K562 (cell line): ENCODE results near the gene FRMD5. TPM values are rescaled to one million over a fixed set of nuclear protein-coding genes. Genes with fewer than 3 reads are reported as not detected.

Source experiments
- ATAC-seq: fragments of 200-7000 bp; cut with Tn5 transposase; 3 replicates; pipeline ENCODE4 v1.9.1; 2020; ENCODE audit warnings: moderate library complexity
- BruUV-seq: library from RNA; stranded (reverse); fragments of 400-500 nt; replicated peaks from 2 replicates; lab custom pipeline; 2021; lab: Mats Ljungman, UMichigan
- CTCF ChIA-PET: fragments of 300-600 bp; formaldehyde crosslinking; extraction: SDS; loops from one replicate; lab custom pipeline; 2021; ENCODE audit warnings: low intra/inter-chr PET ratio; lab: Yijun Ruan, JAX
- POLR2A ChIA-PET: fragments of 300-600, 350-650 bp; sonication (Branson Sonifier 250); formaldehyde crosslinking; extraction: SDS; loops from one replicate; lab custom pipeline; 2021; ENCODE audit warnings: antibody characterized with exemption, inconsistent platforms; lab: Yijun Ruan, JAX
- DNase-seq, 4 experiments: peaks; one replicate each; pipeline versions ENCODE4 v3.0.0 to v3.0.0-alpha.2; 2011 to 2018; ENCODE audit warnings: low spot score in 3 of 4, mixed read lengths in 3 of 4; ENCODE audit errors: extremely low read depth in 1 of 4
- FAIRE-seq: peaks from 2 replicates; lab custom pipeline; 2011; peaks lifted over from hg19 to GRCh38; lab: Jason Lieb, UNC
- H2AFZ ChIP-seq: 2 replicates; pipeline ENCODE4 v1.6.0; 2011; ENCODE audit warnings: low read depth, low read length, control low read depth, inconsistent platforms
- H3K27ac ChIP-seq: fragments of 200-600 bp; 3 replicates; pipeline ENCODE4 v1.8.0; 2011; ENCODE audit warnings: low read depth, mild to moderate bottlenecking, control low read depth, inconsistent platforms, low read length, moderate library complexity, mixed read lengths; ENCODE audit errors: extremely low read depth
- H3K27me3 ChIP-seq, 2 experiments: fragments of 300-600 bp in 1 of 2; 2 replicates in 1 of 2; 3 replicates in 1 of 2; pipeline versions ENCODE4 v1.6.0 to v1.8.0; 2011; ENCODE audit warnings: inconsistent platforms in 2 of 2, low read length in 2 of 2, mild to moderate bottlenecking in 1 of 2, mixed read lengths in 1 of 2, moderate library complexity in 1 of 2; ENCODE audit not compliant: control insufficient read depth in 2 of 2, insufficient read depth in 2 of 2
- H3K36me3 ChIP-seq: fragments of 300-600 bp; 3 replicates; pipeline ENCODE4 v1.8.0; 2011; ENCODE audit warnings: mild to moderate bottlenecking, low read length, inconsistent platforms; ENCODE audit not compliant: control insufficient read depth, insufficient read depth
- H3K4me1 ChIP-seq, 2 experiments: fragments of 200-600 bp in 1 of 2; replicated peaks in 1 of 2; 2 replicates in 1 of 2; 3 replicates in 1 of 2; pipeline versions ENCODE4 v1.5.1 to v1.8.0; 2011; ENCODE audit warnings: inconsistent platforms in 2 of 2, low read length in 2 of 2, mild to moderate bottlenecking in 1 of 2, mixed read lengths in 1 of 2, moderate library complexity in 1 of 2; ENCODE audit not compliant: control insufficient read depth in 2 of 2, insufficient read depth in 2 of 2
- H3K4me2 ChIP-seq: 2 replicates; pipeline ENCODE4 v1.6.1; 2011; ENCODE audit warnings: low read length, control low read depth, inconsistent platforms, mixed read lengths; ENCODE audit not compliant: insufficient read depth
- H3K4me3 ChIP-seq: fragments of 200-600 bp; sonication (generic), shearing (Covaris generic); 2 replicates; pipeline ENCODE4 v1.5.1; 2016; ENCODE audit warnings: control low read depth, inconsistent platforms
- H3K79me2 ChIP-seq: fragments of 200-600 bp; 3 replicates; pipeline ENCODE4 v1.8.0; 2011; ENCODE audit warnings: low read length, inconsistent platforms; ENCODE audit not compliant: control insufficient read depth, insufficient read depth
- H3K9ac ChIP-seq, 2 experiments: 2 replicates each; pipeline versions ENCODE4 v1.6.0 to v1.6.1; 2011; ENCODE audit warnings: low read depth in 2 of 2, low read length in 2 of 2, control low read depth in 1 of 2, inconsistent platforms in 1 of 2, mild to moderate bottlenecking in 1 of 2, mixed read lengths in 1 of 2; ENCODE audit not compliant: insufficient read depth in 1 of 2
- H3K9me1 ChIP-seq: one replicate; pipeline ENCODE4 v1.6.0; 2011; ENCODE audit warnings: inconsistent platforms, mild to moderate bottlenecking, low read length, moderate library complexity; ENCODE audit not compliant: control insufficient read depth, insufficient read depth
- H3K9me3 ChIP-seq: replicated peaks from 2 replicates; pipeline ENCODE4 v1.5.1; 2011; ENCODE audit warnings: low read depth, low read length, inconsistent platforms; ENCODE audit not compliant: control insufficient read depth, insufficient read depth
- H4K20me1 ChIP-seq: replicated peaks from 2 replicates; pipeline ENCODE4 v1.6.1; 2011; ENCODE audit warnings: low read length, inconsistent platforms, mixed read lengths; ENCODE audit not compliant: control insufficient read depth, insufficient read depth
- KLF13 ChIP-seq: fragments of 450-650 bp; IDR thresholded peaks from 2 replicates; pipeline ENCODE4 v1.6.1; 2016; ENCODE audit warnings: missing genetic modification characterization, low read depth, mild to moderate bottlenecking, missing compliant biosample characterization, moderate library complexity, borderline replicate concordance
- SMARCC2 ChIP-seq: fragments of 450-650 bp; IDR thresholded peaks from 2 replicates; pipeline ENCODE4 v1.6.1; 2017; ENCODE audit warnings: antibody characterized with exemption, moderate library complexity, mild to moderate bottlenecking, low read depth
- TFE3 ChIP-seq: fragments of 450-650 bp; formaldehyde crosslinking; IDR thresholded peaks from 2 replicates; pipeline ENCODE4 v1.4.0; 2020; ENCODE audit warnings: mild to moderate bottlenecking, mixed read lengths
- WGBS: fragments of 100-300 bp; shearing (Covaris generic); methylation state at CpG from one replicate; pipeline ENCODE4 v1.1.6; 2016; ENCODE audit warnings: low coverage, mixed read lengths; ENCODE audit not compliant: insufficient coverage; ENCODE audit errors: missing lambda C conversion rate; 5-methylcytosine and 5-hydroxymethylcytosine counted together
- in situ Hi-C: fragments of 300-500 bp; cut with MboI; formaldehyde crosslinking; loops from 4 replicates; pipeline ENCODE4 v1.15.0; 2018; ENCODE audit warnings: inconsistent platforms, mixed read lengths
- intact Hi-C: fragments of 100-400 bp; cut with micrococcal nuclease; formaldehyde crosslinking; loops from 2 replicates; pipeline ENCODE4 v1.14.2; 2022
- polyA plus RNA-seq, 8 experiments: library from polyadenylated mRNA; depleted of rRNA in 4 of 8; stranded (reverse) in 5 of 8; unstranded in 3 of 8; fragments of >200 nt; fragmentation: Nextera tagmentation in 2 of 8; fragmentation: Illumina TruSeq in 1 of 8; extraction: Ambion mirVana in 2 of 8; extraction: Trizol in 1 of 8; gene quantifications; 2 replicates each; pipeline versions ENCODE4 v1.2.1 to v1.2.3, GENCODE V29; 2011 to 2014; ENCODE audit warnings: inconsistent platforms in 1 of 8, missing spikeins in 1 of 8
- total RNA-seq, 7 experiments: library from RNA; depleted of rRNA in 6 of 7; stranded (reverse); fragments of >200 nt in 6 of 7; fragmentation: Illumina TruSeq in 2 of 7; extraction: Trizol in 2 of 7; gene quantifications; 2 replicates each; pipeline versions ENCODE4 v1.2.1 to v1.2.3, GENCODE V29; 2011 to 2021; ENCODE audit warnings: low replicate concordance in 1 of 7

Gene FRMD5
- total and polyA plus RNA-seq, 9 of the 15 experiments (the other 6 are each of a cell fraction or from before 2014, with no cell fraction given): 0.13 to 0.38 TPM; not detected in 7

GRCh38 chr15:43966646-43967045 is 228.4 kb downstream of the FRMD5 start:
- FAIRE-seq: no peak
- no peaks in the 10 kb centered on the region for H3K36me3 ChIP-seq
- no peak overlapping the region for H3K9ac ChIP-seq
- H3K9me3 ChIP-seq: no peaks in the 10 kb centered on the region
- ChIA-PET CTCF (no interaction called here), POLR2A (interaction anchor here (0.9 kb wide), 1 partner anchor 28 kb away, joined by 3 read pairs; no protein-coding TSS in a partner anchor)
- H3K27me3 ChIP-seq: peaks cover 0 to 6% of the 10 kb centered on the region in 2 experiments; a peak in 3 of 5 replicates
- no peaks in the 10 kb centered on the region for H3K9me1 ChIP-seq
- in situ Hi-C loops (no loop called here), intact Hi-C loops (no loop called here)
- DNase-seq: no peak
- H3K4me3 ChIP-seq: no peak overlapping the region
- H3K27ac ChIP-seq: no peak overlapping the region
- H4K20me1 ChIP-seq: no peaks in the 10 kb centered on the region
- no peak for TF ChIP-seq KLF13 (tag)
- peak; percentile 72 for TF ChIP-seq TFE3 (CRISPR knock-in tag)
- no TSS peak for BruUV-seq
- H3K4me1 ChIP-seq: no peaks in the 10 kb centered on the region
- no peak overlapping the region for H2AFZ ChIP-seq
- no peak for ATAC-seq
- no peak overlapping the region for H3K4me2 ChIP-seq
- no peaks in the 10 kb centered on the region for H3K79me2 ChIP-seq

GRCh38 chr15:43958861-43959330 is 236.2 kb downstream of the FRMD5 start:
- H3K9me3 ChIP-seq: no peaks in the 10 kb centered on the region
- H3K79me2 ChIP-seq: no peaks in the 10 kb centered on the region; the same call in 2 of the 3 replicates
- no peaks in the 10 kb centered on the region for H3K36me3 ChIP-seq
- no TSS peak for BruUV-seq
- ATAC-seq: no peak
- no peak overlapping the region for H3K4me3 ChIP-seq
- H4K20me1 ChIP-seq: no peaks in the 10 kb centered on the region
- intact Hi-C loops: no loop called here
- ChIA-PET CTCF (no interaction called here), POLR2A (no interaction called here)
- no peak overlapping the region for H3K9ac ChIP-seq
- peaks cover 0 to 16% of the 10 kb centered on the region in 2 experiments; a peak in 3 of 5 replicates for H3K27me3 ChIP-seq
- in situ Hi-C loops: no loop called here
- H2AFZ ChIP-seq: no peak overlapping the region
- no peak overlapping the region for H3K4me2 ChIP-seq
- no peak for TF ChIP-seq SMARCC2
- no peaks in the 10 kb centered on the region for H3K4me1 ChIP-seq
- no peak for DNase-seq
- FAIRE-seq: no peak
- H3K9me1 ChIP-seq: no peaks in the 10 kb centered on the region
- WGBS: 0% methylated on average over 2 of the region's 2 CpGs
- H3K27ac ChIP-seq: no peak overlapping the region
